Activated CD4-positive, alpha-beta memory T cell treated with anti-CD3 and anti-CD28 coated beads for 36 hours (primary cell): ENCODE measurements around the gene RAB20. TPM values are rescaled to one million over a fixed set of nuclear protein-coding genes. Genes with fewer than 3 reads are reported as not detected.
"Not testable (repeated sequence)": the region's sequence is repeated elsewhere in the genome, so short reads cannot be mapped to it uniquely, and the experiment has no call there.

Experiments
- CTCF ChIA-PET: fragments of 350-600 bp; sonication (Branson Sonifier 250); formaldehyde crosslinking; loops from one replicate; lab custom pipeline; 2021; ENCODE audit warnings: antibody characterized with exemption, inconsistent platforms; lab: Charles Lee
- POLR2A ChIA-PET: fragments of 350-600 bp; sonication (Branson Sonifier 250); formaldehyde crosslinking; loops from one replicate; lab custom pipeline; 2021; ENCODE audit warnings: antibody characterized with exemption; lab: Charles Lee
- DNase-seq: peaks from one replicate; pipeline ENCODE4 v3.0.0-alpha.2; 2020
- H3K27ac Mint-ChIP-seq: one replicate; pipeline ENCODE4 v1.8.0; 2021; ENCODE audit warnings: mixed read lengths
- H3K27me3 Mint-ChIP-seq: one replicate; pipeline ENCODE4 v1.8.0; 2021; ENCODE audit warnings: mixed read lengths
- H3K36me3 Mint-ChIP-seq: one replicate; pipeline ENCODE4 v1.8.0; 2021; ENCODE audit warnings: mixed read lengths
- H3K4me1 Mint-ChIP-seq: one replicate; pipeline ENCODE4 v1.8.0; 2021; ENCODE audit warnings: low read depth, mixed read lengths
- H3K4me3 Mint-ChIP-seq: one replicate; pipeline ENCODE4 v1.8.0; 2021; ENCODE audit warnings: mild to moderate bottlenecking, mixed read lengths
- H3K9me3 Mint-ChIP-seq: one replicate; pipeline ENCODE4 v1.8.0; 2021; ENCODE audit warnings: mixed read lengths
- intact Hi-C: fragments of 100-400 bp; cut with micrococcal nuclease; formaldehyde crosslinking; loops from one replicate; pipeline ENCODE4 v1.15.1; 2023
- total RNA-seq, 2 experiments: library from RNA; stranded (reverse); gene quantifications; one replicate each; pipeline ENCODE4 v1.2.3, GENCODE V29; 2021

RAB20 gene
- total RNA-seq, 2 experiments from 2014 or later: 1.4 to 2.1 TPM

- POLR2A ChIA-PET: no interaction called here
These were observed 62.8 kb downstream of the RAB20 start for GRCh38 chr13:110498765-110499164.

GRCh38 chr13:110498327-110498726 is 63.2 kb downstream of the RAB20 start:
- CTCF ChIA-PET: no interaction called here
- intact Hi-C loops: no loop called here

More at GRCh38 chr13:110498765-110499164, 62.8 kb downstream of the RAB20 start:
- no peak overlapping the region for H3K27ac Mint-ChIP-seq
- no peak overlapping the region for H3K4me3 Mint-ChIP-seq
- no peaks in the 10 kb centered on the region for H3K36me3 Mint-ChIP-seq
- intact Hi-C loops: no loop called here
- CTCF ChIA-PET: no interaction called here
- no peak for DNase-seq
- peaks cover 7% of the 10 kb centered on the region for H3K27me3 Mint-ChIP-seq
- peaks cover 3% of the 10 kb centered on the region for H3K9me3 Mint-ChIP-seq
- H3K4me1 Mint-ChIP-seq: no peaks in the 10 kb centered on the region

GRCh38 chr13:110497896-110498295 is 63.6 kb downstream of the RAB20 start:
- H3K9me3 Mint-ChIP-seq, H3K27ac Mint-ChIP-seq, DNase-seq, POLR2A ChIA-PET, H3K27me3 Mint-ChIP-seq, CTCF ChIA-PET, H3K4me3 Mint-ChIP-seq, H3K36me3 Mint-ChIP-seq, intact Hi-C loops, H3K4me1 Mint-ChIP-seq: not testable (repeated sequence)

More at GRCh38 chr13:110498327-110498726, 63.2 kb downstream of the RAB20 start:
- Mint-ChIP-seq H3K27ac (no peak overlapping the region), H3K36me3 (no peaks in the 10 kb centered on the region), H3K4me1 (no peaks in the 10 kb centered on the region), H3K9me3 (peaks cover 3% of the 10 kb centered on the region), H3K4me3 (no peak overlapping the region), H3K27me3 (peaks cover 7% of the 10 kb centered on the region)
- POLR2A ChIA-PET: no interaction called here
- no peak for DNase-seq

- no peaks in the 10 kb centered on the region for H3K4me1 Mint-ChIP-seq
- peaks cover 3% of the 10 kb centered on the region for H3K9me3 Mint-ChIP-seq
- no peak for DNase-seq
- no peaks in the 10 kb centered on the region for H3K36me3 Mint-ChIP-seq
- ChIA-PET POLR2A (no interaction called here), CTCF (no interaction called here)
- intact Hi-C loops: no loop called here
- peaks cover 6% of the 10 kb centered on the region for H3K27me3 Mint-ChIP-seq
- no peak overlapping the region for H3K4me3 Mint-ChIP-seq
- H3K27ac Mint-ChIP-seq: no peak overlapping the region
These were observed 64.5 kb downstream of the RAB20 start for GRCh38 chr13:110497003-110497402.

GRCh38 chr13:110496281-110496680 is 65.2 kb downstream of the RAB20 start:
- Mint-ChIP-seq H3K27me3 (no peaks in the 10 kb centered on the region), H3K9me3 (peaks cover 3% of the 10 kb centered on the region), H3K36me3 (no peaks in the 10 kb centered on the region), H3K4me3 (no peak overlapping the region), H3K27ac (no peak overlapping the region), H3K4me1 (no peaks in the 10 kb centered on the region)
- no peak for DNase-seq
- POLR2A ChIA-PET: no interaction called here
- CTCF ChIA-PET: no interaction called here
- intact Hi-C loops: no loop called here

- ChIA-PET CTCF (no interaction called here), POLR2A (no interaction called here)
- Mint-ChIP-seq H3K36me3 (no peaks in the 10 kb centered on the region), H3K4me3 (no peak overlapping the region), H3K9me3 (peaks cover 3% of the 10 kb centered on the region), H3K27ac (no peak overlapping the region), H3K27me3 (no peaks in the 10 kb centered on the region), H3K4me1 (no peaks in the 10 kb centered on the region)
- intact Hi-C loops: no loop called here
- no peak for DNase-seq
These were observed 65.6 kb downstream of the RAB20 start for GRCh38 chr13:110495881-110496280.

- no peaks in the 10 kb centered on the region for H3K27me3 Mint-ChIP-seq
- POLR2A ChIA-PET: no interaction called here
- no peaks in the 10 kb centered on the region for H3K36me3 Mint-ChIP-seq
- DNase-seq: no peak
- H3K4me3 Mint-ChIP-seq: no peak overlapping the region
- H3K27ac Mint-ChIP-seq: no peak overlapping the region
- CTCF ChIA-PET: no interaction called here
- H3K4me1 Mint-ChIP-seq: no peaks in the 10 kb centered on the region
- no peaks in the 10 kb centered on the region for H3K9me3 Mint-ChIP-seq
- intact Hi-C loops: no loop called here
These were observed 66.1 kb downstream of the RAB20 start for GRCh38 chr13:110495376-110495775.

GRCh38 chr13:110493613-110494012 is 67.9 kb downstream of the RAB20 start:
- Mint-ChIP-seq H3K27me3 (no peaks in the 10 kb centered on the region), H3K9me3 (no peaks in the 10 kb centered on the region), H3K27ac (no peak overlapping the region), H3K4me3 (no peak overlapping the region), H3K4me1 (no peaks in the 10 kb centered on the region), H3K36me3 (no peaks in the 10 kb centered on the region)
- intact Hi-C loops: no loop called here
- ChIA-PET CTCF (no interaction called here), POLR2A (no interaction called here)
- no peak for DNase-seq

GRCh38 chr13:110492679-110493593 is 68.6 kb downstream of the RAB20 start:
- Mint-ChIP-seq H3K9me3 (no peaks in the 10 kb centered on the region), H3K27ac (no peak overlapping the region), H3K36me3 (no peaks in the 10 kb centered on the region), H3K27me3 (no peaks in the 10 kb centered on the region), H3K4me1 (no peaks in the 10 kb centered on the region), H3K4me3 (no peak overlapping the region)
- POLR2A ChIA-PET: no interaction called here
- intact Hi-C loops: no loop called here
- CTCF ChIA-PET: no interaction called here
- no peak for DNase-seq

GRCh38 chr13:110491869-110492678 is 69.4 kb downstream of the RAB20 start:
- ChIA-PET POLR2A (no interaction called here), CTCF (no interaction called here)
- H3K9me3 Mint-ChIP-seq: no peaks in the 10 kb centered on the region
- DNase-seq: no peak
- intact Hi-C loops: no loop called here
- no peak overlapping the region for H3K4me3 Mint-ChIP-seq
- no peak overlapping the region for H3K27ac Mint-ChIP-seq
- H3K4me1 Mint-ChIP-seq: no peaks in the 10 kb centered on the region
- no peaks in the 10 kb centered on the region for H3K27me3 Mint-ChIP-seq
- no peaks in the 10 kb centered on the region for H3K36me3 Mint-ChIP-seq

GRCh38 chr13:110490009-110490770 is 71.3 kb downstream of the RAB20 start:
- ChIA-PET CTCF (no interaction called here), POLR2A (no interaction called here)
- Mint-ChIP-seq H3K4me1 (no peaks in the 10 kb centered on the region), H3K27ac (no peak overlapping the region), H3K27me3 (no peaks in the 10 kb centered on the region), H3K36me3 (no peaks in the 10 kb centered on the region), H3K9me3 (no peaks in the 10 kb centered on the region), H3K4me3 (no peak overlapping the region)
- intact Hi-C loops: no loop called here
- no peak for DNase-seq

- H3K36me3 Mint-ChIP-seq, DNase-seq, H3K4me3 Mint-ChIP-seq, H3K27ac Mint-ChIP-seq, H3K4me1 Mint-ChIP-seq, H3K27me3 Mint-ChIP-seq, POLR2A ChIA-PET, H3K9me3 Mint-ChIP-seq, CTCF ChIA-PET, intact Hi-C loops: not testable (repeated sequence)
These were observed 74.6 kb downstream of the RAB20 start for GRCh38 chr13:110486880-110487279.
